NOMO-1 treated with DMSO at 0.1 percent for 48 hours (cell line): ENCODE results near the gene ADAMTS13.

Experiments
- DNase-seq: peaks from one replicate; lab custom pipeline; 2025; ENCODE audit not compliant: unreplicated experiment; lab: John Stamatoyannopoulos, UW

ADAMTS13 gene

DNA sequence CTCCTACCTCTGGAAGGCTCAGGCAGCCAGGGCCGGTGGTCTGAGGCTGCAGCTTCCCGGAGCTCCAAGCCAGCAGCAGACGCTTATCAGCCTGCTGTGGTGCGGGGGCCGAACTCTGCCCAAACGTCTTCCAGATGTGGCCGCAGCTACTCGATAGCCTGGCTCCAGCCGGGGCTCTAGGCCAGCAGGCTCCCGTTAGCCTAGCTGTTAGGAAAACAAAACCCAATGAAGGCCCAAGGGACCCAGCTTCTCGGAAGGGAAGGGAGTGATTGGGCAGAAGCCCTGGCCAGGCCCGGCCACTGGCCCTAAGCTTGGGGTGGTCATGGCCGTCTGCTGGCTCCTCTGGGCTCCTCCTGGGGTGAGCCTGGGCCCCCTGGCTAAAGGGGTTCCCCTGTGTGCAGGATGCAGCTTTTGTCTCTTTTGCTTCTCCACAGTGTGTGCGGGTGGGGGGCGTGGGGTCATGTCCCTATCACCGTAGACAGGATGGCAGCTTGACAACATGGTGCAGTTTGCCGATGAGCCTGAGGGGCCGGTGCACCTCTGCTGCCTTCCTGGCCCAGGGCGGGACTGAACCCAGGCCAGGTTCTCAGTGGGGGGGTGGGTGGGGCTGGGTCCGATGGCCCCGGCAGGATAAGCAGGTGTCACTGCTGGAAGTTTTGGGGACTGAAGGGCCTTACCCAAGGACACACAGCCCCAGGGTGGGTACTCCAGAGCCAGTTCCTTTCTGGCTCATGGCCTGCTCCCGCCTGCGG, 83.9 kb downstream of the ADAMTS13 start:
- DNase-seq = no peak

DNA sequence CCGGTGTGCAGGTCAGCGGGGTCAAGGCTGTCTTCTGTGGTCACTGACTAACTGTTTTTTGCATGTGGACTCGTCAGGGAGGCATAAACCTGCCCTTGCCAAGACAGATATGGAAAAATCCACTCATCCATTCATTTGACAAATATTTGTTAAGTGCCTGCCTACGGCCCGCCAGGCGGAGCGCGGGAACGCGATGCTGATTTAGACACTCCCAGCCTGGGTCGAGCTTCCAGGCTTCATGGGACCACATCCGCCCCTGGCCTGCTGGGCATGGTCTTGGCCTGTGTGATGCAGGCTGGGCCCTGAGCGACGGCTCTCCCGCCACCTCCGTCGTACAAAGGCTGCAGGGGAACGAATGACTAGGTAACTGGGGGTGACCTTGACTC, 84.5 kb downstream of the ADAMTS13 start:
- no peak for DNase-seq

DNA sequence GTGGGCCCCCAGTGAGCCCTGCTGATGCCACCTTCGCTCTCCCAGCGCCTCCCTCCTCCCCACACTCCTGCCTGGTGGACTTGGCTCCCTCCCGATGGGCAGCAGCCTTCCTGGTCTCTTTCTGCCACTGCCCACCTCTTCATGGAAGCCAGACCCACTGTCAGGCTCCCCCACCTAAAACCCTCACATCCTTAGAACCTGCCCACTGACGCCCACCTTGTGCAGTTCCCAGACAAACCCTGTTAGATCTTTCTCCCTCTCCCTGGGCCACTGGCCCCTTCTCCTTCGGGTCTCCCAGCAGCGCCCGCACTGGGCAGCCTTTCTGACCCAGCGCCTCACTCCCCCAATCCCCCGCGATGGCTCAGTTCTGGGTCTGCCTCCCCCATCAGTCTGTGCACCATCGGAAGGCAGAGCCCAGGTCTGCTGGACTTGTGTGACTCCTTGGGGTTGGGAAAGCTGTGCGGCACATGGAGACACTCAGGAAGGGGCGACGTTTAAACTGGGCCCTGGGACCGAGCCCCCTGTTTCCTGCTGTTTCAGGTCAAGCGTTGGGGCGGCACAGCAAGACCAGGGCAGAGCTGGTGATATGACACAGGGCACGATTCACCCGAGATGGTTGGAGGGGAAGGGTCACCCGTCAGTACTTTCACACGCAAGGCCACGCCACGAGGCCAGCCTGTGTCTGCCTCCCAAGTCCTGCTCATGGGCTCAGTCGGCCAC, 85.2 kb downstream of the ADAMTS13 start:
- DNase-seq = no peak

DNA sequence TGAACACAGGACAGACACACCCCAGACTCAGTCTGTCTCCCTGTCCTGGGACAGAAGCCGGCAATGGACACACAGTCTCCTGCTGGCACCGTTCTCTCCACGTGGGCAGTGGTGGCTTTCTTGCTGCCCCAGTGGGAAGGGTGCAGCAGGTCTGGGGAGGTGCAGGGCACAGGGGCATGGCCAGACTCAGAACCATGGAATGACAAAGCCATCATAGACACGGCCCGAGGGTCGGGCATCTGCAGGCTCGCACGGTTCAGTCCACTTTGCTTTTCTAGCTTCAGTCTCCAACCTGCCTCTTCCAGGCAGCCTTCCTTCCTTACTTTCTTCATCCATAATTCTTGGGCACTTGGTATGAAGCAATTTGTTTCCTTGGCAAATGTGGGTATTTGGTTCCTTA, 85.9 kb downstream of the ADAMTS13 start:
- no peak for DNase-seq
